GM13977 (cell line): ENCODE data around the gene MRPS34.

Source experiments
- DNase-seq: peaks from one replicate; pipeline ENCODE4 v3.0.0; 2012; ENCODE audit warnings: low spot score
- in situ Hi-C: fragments of 300-500 bp; cut with MboI; formaldehyde crosslinking; loops from one replicate; pipeline ENCODE4 v1.12.0; 2022; ENCODE audit warnings: low sequenced_read_pairs, low pct_unique_long_range_greater_than_20kb, mixed read lengths, inconsistent platforms; ENCODE audit not compliant: unreplicated experiment
- TF ChIP-seq, protein P1 (sequence below): IDR thresholded peaks from 2 replicates; pipeline ENCODE4 v1.5.1; 2012; ENCODE audit warnings: mild to moderate bottlenecking, control low read depth; ENCODE audit not compliant: insufficient read depth; ENCODE audit errors: extremely low read depth, missing control alignments

The MRPS34 gene

DNA sequence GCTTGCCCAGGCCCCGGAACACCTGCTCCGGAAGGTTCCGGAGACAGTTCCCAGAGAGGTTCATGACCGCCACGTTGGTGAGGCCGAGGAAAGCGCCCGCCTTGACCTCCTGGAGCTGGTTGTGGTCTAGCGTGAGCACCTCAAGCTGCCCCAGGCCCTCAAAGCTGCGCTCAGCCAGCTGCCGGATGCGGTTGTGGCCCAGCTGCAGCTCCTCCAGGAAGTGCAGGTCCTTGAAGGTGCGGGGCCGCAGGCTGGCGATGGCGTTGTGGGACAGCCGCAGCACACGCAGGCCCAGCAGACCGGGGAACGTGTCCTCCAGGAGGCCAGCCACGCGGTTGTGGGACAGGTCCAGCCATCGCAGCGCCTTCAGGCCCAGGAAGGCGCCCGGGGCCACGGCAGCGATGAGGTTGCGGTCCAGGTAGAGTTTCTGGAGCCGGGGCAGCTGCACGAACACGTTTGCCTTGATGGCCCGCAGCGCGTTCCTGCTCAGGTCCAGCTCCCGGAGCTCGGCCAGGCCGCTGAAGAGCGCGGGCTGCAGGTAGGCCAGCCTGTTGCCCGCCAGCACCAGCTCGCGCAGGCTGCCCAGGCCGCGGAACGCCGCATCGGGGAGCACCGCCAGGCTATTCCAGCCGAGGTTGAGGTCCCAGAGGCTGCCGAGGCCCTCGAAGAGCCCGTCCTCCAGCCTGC, 18.5 kb upstream of the MRPS34 start:
- DNase-seq: no peak
- in situ Hi-C loops: no loop called here

DNA sequence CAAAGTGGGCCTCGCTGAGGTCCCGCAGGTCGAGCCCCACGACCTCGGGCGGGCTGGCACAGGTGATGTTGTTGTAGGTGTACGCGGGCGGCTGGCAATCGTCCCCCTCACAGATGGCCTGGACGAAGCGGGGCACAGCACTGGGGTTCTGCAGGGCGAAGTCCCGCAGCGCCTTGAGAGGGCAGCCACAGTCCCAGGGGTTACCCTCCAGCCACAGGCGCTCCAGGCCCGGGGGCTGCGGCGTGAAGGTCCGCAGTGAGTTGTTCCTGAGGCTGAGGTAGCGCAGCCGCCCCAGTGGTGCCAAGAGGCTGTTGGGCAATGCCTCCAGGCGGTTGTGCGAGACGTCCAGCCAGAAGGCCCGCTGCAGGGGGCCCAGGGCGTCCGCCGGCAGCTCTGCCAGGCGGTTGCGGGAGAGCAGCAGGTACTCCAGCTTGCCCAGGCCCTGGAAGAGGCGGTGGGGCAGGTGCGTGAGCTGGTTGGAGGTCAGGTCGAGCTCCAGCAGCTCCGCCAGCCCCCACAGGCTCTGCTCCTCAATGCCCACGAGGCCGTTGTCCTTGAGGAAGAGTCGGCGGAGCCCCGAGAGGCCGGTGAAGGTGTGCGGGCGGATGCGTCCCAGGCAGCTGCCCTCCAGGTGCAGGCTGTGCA, 17.8 kb upstream of the MRPS34 start:
- TF ChIP-seq, protein P1, sequence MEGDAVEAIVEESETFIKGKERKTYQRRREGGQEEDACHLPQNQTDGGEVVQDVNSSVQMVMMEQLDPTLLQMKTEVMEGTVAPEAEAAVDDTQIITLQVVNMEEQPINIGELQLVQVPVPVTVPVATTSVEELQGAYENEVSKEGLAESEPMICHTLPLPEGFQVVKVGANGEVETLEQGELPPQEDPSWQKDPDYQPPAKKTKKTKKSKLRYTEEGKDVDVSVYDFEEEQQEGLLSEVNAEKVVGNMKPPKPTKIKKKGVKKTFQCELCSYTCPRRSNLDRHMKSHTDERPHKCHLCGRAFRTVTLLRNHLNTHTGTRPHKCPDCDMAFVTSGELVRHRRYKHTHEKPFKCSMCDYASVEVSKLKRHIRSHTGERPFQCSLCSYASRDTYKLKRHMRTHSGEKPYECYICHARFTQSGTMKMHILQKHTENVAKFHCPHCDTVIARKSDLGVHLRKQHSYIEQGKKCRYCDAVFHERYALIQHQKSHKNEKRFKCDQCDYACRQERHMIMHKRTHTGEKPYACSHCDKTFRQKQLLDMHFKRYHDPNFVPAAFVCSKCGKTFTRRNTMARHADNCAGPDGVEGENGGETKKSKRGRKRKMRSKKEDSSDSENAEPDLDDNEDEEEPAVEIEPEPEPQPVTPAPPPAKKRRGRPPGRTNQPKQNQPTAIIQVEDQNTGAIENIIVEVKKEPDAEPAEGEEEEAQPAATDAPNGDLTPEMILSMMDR: no peak
- in situ Hi-C loops: no loop called here
- DNase-seq: no peak

More for the DNA sequence above, 18.5 kb upstream of the MRPS34 start:
- TF ChIP-seq, protein P1: no peak

DNA sequence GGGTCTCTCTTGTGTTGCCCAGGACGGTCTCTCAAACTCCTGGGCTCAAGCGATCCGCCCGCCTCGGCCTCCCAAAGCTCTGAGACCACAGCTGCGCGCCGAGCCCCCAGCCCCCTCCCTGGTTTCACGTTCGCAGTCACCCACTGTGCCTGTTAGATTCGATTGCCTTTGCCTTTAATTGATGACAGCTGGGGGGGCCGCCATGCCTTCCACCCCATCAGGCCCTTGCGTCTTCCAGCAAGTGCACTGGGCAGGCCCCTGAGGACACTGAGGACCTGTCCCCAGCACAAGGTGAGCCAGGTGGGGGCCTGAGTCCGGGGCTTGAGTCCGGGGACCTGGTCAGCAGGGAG, 17.3 kb upstream of the MRPS34 start:
- DNase-seq: no peak
- in situ Hi-C loops: no loop called here
- TF ChIP-seq, protein P1: no peak

DNA sequence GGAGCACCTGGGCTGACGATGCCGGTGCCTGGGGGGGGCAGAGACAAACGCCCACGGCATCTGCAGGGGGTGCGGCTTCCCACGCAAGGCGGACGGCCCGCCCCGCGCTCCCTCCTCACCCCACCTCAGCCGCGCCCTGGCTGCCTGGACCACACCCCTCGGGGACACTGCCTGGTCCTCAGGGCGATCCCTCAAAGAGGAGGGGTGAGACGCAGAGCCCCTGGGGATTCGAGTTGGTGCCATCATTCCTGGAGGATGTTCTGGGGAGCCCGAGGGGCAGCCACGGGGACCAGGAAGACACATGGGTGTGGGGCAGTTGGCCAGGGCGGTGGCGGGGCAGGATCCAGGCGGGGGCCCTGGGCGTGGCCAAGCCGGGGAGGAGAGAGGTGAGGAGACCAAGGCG, 16.7 kb upstream of the MRPS34 start:
- no peak for DNase-seq
- in situ Hi-C loops: no loop called here
- TF ChIP-seq, protein P1: no peak

DNA sequence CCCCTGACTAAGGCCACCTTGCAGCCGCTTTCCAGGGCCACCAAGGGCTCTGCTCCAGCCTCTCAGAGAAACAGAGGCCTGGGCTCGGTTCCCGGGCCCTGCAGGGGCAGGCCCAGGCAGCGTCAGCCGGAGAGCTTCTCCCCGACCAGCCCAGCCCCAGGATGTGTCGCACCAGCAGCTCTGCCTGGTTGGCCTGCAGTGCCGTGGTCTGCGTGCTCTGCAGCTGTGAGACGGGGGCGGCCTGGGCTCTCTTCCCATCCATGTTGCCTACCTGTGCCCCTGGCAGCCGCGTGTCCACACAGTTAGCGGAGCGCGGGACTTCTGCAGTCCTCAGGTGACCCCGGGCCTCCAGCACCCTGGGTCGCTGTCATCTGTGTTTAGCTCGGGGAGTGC, 15.8 kb upstream of the MRPS34 start:
- in situ Hi-C loops: no loop called here
- DNase-seq: no peak
- TF ChIP-seq, protein P1: no peak

DNA sequence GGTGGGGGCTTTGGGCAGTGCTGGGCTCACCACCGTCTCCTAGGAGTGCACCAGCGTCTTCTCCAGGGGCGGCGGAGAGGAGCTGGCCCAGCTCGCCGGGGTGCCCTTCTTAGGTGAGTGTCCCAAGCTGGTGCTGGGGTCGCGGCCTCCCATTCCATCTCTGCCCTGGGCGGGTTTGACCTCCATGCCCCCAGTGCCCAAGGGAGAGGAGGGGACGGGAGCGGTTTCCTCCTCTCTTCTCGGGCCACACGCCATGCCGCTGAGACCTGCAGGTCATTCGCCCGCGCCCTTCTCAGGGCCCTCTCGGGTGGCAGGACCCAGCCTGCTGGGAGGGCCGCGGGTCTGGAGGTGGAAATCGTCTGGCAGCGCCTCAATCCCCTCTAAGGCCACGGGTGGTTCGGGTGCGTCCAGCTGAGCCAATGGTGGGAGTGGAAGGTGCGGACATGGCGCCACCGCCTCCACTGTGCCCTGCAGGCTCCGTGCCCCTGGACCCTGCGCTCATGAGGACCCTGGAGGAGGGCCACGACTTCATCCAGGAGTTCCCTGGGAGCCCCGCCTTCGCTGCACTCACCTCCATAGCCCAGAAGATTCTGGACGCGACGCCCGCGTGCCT, 15.3 kb upstream of the MRPS34 start:
- DNase-seq: no peak
- TF ChIP-seq, protein P1: no peak

More for the DNA sequence above, 15.3 kb upstream of the MRPS34 start:
- in situ Hi-C loops: no loop called here
